HAP-1 (cell line): ENCODE measurements around the gene PLA2G12B.
"Not testable (repeated sequence)": the region's sequence is repeated elsewhere in the genome, so short reads cannot be mapped to it uniquely, and the experiment has no call there.

Experiments
- DNase-seq, 2 experiments: peaks; one replicate each; pipeline ENCODE4 v3.0.0-alpha.2; 2016 to 2020; ENCODE audit warnings: low spot score in 2 of 2
- H3K27me3 ChIP-seq: fragments of 250-450 bp; sonication (Bioruptor Pico); 2 replicates; pipeline ENCODE4 v1.5.1; 2020; ENCODE audit warnings: low read depth, mild to moderate bottlenecking, moderate library complexity
- H3K36me3 ChIP-seq: fragments of 250-450 bp; sonication (Bioruptor Pico); replicated peaks from 2 replicates; pipeline ENCODE4 v1.5.1; 2020; ENCODE audit warnings: mild to moderate bottlenecking
- H3K4me1 ChIP-seq: fragments of 250-450 bp; sonication (Bioruptor Pico); 2 replicates; pipeline ENCODE4 v1.5.1; 2020; ENCODE audit warnings: mild to moderate bottlenecking
- H3K4me3 ChIP-seq: fragments of 250-450 bp; sonication (Bioruptor Pico); 2 replicates; pipeline ENCODE4 v1.5.1; 2020; ENCODE audit warnings: mild to moderate bottlenecking, moderate library complexity
- H3K9me3 ChIP-seq: fragments of 250-450 bp; sonication (Bioruptor Pico); 2 replicates; pipeline ENCODE4 v1.5.1; 2020; ENCODE audit warnings: mild to moderate bottlenecking, moderate library complexity
- in situ Hi-C: fragments of 300-500 bp; cut with MboI; formaldehyde crosslinking; loops from 3 replicates; pipeline ENCODE4 v1.14.3; 2020; ENCODE audit warnings: low sequenced_read_pairs, inconsistent platforms, mixed read lengths

Gene PLA2G12B

DNA sequence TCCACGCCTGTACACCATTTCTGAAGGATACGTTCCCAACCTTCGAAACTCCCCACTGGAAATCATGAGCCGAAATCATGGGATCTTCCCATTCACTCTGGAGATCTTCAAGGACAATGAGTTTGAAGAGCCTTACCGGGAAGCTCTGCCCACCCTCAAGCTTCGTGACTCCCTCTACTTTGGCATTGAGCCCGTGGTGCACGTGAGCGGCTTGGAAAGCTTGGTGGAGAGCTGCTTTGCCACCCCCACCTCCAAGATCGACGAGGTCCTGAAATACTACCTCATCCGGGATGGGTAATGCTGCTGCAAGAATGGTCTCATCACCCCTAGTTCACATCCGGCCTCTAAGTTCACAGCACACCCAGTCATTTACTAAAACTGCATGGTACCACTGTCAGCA, 30.3 kb downstream of the PLA2G12B start:
- no peak for DNase-seq
- in situ Hi-C loops: no loop called here
- peaks cover 8% of the 10 kb centered on the region; the same call in 1 of the 2 replicates for H3K27me3 ChIP-seq

DNA sequence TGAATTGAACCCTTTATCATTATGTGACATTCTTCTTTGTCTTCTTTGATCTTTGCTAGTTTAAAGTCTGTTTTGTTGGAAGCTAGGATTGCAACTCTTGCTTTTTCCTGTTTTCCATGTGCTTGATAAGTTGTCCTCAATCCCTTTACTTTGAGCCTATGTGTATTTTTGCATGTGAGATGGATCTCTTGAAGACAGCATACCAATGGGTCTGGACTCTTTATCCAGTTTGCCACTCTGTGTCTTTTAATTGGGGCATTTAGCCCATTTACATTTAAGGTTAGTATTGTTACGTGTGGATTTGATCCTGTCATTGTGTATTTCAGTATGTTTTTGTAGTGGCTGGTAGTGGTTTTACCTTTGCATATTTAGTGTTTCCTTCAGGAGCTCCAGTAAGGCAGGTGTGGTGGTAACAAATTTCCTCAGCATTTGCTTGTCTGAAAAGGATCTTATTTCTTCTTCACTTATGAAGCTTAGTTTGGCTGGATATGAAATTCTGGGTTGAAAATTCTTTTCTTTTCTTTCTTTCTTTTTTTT, 33.4 kb downstream of the PLA2G12B start:
- H3K9me3 ChIP-seq, in situ Hi-C loops, DNase-seq, H3K36me3 ChIP-seq, H3K4me1 ChIP-seq, H3K4me3 ChIP-seq: not testable (repeated sequence)
- peaks cover 15% of the 10 kb centered on the region; the same call in 1 of the 2 replicates for H3K27me3 ChIP-seq

More for the DNA sequence above, 30.3 kb downstream of the PLA2G12B start:
- Histone ChIP-seq H3K36me3 (no peaks in the 10 kb centered on the region), H3K4me1 (no peaks in the 10 kb centered on the region), H3K4me3 (no peak overlapping the region), H3K9me3 (peaks cover 6% of the 10 kb centered on the region; the same call in 1 of the 2 replicates)

- in situ Hi-C loops: no loop called here
- peaks cover 6% of the 10 kb centered on the region; the same call in 1 of the 2 replicates for H3K9me3 ChIP-seq
- no peaks in the 10 kb centered on the region for H3K4me1 ChIP-seq
- DNase-seq: no peak
- no peaks in the 10 kb centered on the region for H3K36me3 ChIP-seq
- no peak overlapping the region for H3K4me3 ChIP-seq
- H3K27me3 ChIP-seq: peaks cover 15% of the 10 kb centered on the region; the same call in 1 of the 2 replicates
Measured at GRCh38 chr10:72918352-72918751, 36.3 kb downstream of the PLA2G12B start.

- H3K36me3 ChIP-seq, H3K4me3 ChIP-seq, H3K4me1 ChIP-seq, DNase-seq, H3K9me3 ChIP-seq, in situ Hi-C loops: not testable (repeated sequence)
- peaks cover 15% of the 10 kb centered on the region; the same call in 1 of the 2 replicates for H3K27me3 ChIP-seq
Measured at GRCh38 chr10:72917803-72918332, 36.7 kb downstream of the PLA2G12B start.

GRCh38 chr10:72917201-72917600, 37.4 kb downstream of the PLA2G12B start:
- H3K9me3 ChIP-seq, H3K4me1 ChIP-seq, in situ Hi-C loops, H3K4me3 ChIP-seq, H3K36me3 ChIP-seq, DNase-seq: not testable (repeated sequence)
- H3K27me3 ChIP-seq: peaks cover 15% of the 10 kb centered on the region; the same call in 1 of the 2 replicates

DNA sequence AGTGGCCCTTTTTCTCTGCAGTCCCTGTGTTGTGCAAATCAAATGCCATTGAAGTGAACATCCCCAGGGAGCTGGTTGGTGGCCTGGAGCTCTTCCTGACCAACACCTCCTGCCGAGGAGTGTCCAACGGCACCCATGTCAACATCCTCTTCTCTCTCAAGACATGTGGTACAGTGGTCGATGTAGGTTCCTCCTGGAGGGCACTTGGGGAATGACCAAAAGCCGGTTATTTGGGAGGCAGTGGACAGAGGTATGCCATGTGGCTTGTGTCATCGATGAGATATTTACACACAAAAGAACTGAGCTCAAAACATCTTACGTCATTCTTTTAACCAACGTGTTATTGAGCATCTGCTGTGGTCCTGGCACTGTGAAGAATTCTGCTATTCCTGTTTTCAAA, 41.3 kb downstream of the PLA2G12B start:
- Histone ChIP-seq H3K36me3 (no peaks in the 10 kb centered on the region), H3K27me3 (no peaks in the 10 kb centered on the region), H3K9me3 (no peaks in the 10 kb centered on the region), H3K4me1 (no peaks in the 10 kb centered on the region), H3K4me3 (no peak overlapping the region)
- in situ Hi-C loops: no loop called here
- DNase-seq: no peak

DNA sequence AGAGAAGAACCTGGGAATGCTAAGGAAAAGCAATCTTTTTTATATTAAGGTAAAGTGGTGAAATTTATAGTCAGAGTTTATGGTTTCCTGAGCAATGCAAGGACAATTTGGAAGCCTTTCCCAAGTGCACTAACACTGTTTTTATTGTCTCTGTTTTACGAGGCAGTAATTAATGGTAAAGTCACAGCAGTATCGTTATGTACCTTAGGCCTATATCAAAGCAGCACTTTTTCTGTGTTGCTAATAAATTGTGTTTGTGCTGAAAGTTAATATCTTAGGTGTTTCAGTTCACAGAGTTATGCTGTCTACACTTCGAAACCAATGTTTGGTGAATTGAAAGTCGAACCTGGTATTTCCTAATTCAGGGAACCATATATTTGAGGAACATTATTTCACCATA, 41.9 kb downstream of the PLA2G12B start:
- Histone ChIP-seq H3K4me1 (no peaks in the 10 kb centered on the region), H3K27me3 (no peaks in the 10 kb centered on the region), H3K4me3 (no peak overlapping the region), H3K9me3 (no peaks in the 10 kb centered on the region), H3K36me3 (no peaks in the 10 kb centered on the region)
- in situ Hi-C loops: no loop called here
- no peak for DNase-seq

DNA sequence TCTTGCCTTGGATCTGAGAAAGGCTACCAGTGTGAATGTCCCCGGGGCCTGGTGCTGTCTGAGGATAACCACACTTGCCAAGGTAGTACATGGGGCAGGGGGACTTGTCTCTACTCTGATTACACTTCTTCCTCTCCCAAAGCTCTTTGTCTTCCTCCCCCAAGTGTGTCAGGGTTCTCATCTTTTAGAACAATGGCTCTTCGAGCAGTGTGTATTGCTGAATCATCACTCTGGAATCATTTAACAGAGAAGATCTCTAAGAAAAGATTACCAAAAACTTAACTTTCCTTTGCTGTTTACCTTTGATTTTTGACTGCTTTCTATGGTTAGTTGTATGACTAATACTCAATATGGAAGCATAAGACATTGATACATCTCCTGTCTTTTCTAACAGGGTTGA, 42.8 kb downstream of the PLA2G12B start:
- Histone ChIP-seq H3K36me3 (no peaks in the 10 kb centered on the region), H3K4me3 (no peak overlapping the region), H3K9me3 (no peaks in the 10 kb centered on the region), H3K4me1 (no peaks in the 10 kb centered on the region), H3K27me3 (no peaks in the 10 kb centered on the region)
- DNase-seq: no peak
- in situ Hi-C loops: no loop called here

DNA sequence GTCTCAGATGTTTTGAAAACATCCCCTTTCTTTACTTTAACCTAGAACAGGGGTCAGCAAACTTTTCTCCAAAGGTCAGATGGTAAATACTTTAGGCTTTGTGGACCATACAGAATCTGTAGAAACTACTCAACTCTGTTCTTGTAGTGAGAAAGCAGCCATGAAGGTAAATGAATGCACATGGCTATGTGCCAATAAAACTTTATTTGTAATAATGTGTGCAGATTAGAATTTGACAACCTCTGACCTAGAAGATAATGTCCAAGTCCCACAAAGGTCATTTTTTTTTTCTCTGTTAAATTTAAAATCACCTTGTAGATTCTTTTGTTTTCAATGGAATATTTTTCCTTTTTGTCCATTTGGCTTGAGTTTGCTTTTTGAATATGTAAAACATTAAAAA, 43.9 kb downstream of the PLA2G12B start:
- in situ Hi-C loops: no loop called here
- H3K4me3 ChIP-seq: no peak overlapping the region
- H3K9me3 ChIP-seq: no peaks in the 10 kb centered on the region
- DNase-seq: no peak
- no peaks in the 10 kb centered on the region for H3K36me3 ChIP-seq
- H3K27me3 ChIP-seq: no peaks in the 10 kb centered on the region
- no peaks in the 10 kb centered on the region for H3K4me1 ChIP-seq

DNA sequence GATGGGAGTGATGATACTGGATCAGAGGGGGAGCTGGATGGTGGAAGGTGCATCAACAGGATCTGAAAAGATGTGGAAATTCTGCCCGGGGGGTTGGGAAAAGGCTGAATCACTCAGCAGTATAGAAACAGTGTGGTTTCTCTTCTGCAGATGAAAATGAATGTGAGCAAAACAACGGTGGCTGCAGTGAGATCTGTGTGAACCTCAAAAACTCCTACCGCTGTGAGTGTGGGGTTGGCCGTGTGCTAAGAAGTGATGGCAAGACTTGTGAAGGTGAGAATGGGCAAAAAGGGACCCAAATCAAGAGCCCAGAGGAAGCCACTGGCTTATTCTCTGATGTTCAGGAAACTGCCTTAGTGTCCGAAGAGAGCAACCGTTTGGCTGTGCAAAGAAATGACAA, 48.2 kb downstream of the PLA2G12B start:
- in situ Hi-C loops: no loop called here
- H3K36me3 ChIP-seq: no peaks in the 10 kb centered on the region
- DNase-seq: no peak

DNA sequence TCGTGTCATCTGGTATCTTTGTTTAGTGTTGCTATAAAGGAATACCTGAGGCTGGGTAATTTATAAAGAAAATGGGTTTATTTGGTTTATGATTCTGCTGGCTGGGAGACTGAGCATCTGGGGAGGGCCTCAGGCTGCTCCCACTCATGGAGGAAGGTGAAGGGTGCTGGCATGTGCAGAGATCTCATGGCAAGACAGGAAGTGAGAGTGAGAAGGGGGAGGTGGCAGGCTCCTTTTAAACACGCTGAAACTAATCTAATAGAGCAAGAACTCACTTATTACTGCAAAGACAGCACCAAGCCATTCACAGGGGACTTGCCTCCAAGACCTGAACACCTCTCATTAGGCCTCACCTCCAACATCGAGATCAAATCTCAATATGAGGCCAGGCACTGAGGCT, 49.8 kb downstream of the PLA2G12B start:
- DNase-seq: no peak
- in situ Hi-C loops: no loop called here
- Histone ChIP-seq H3K9me3 (no peaks in the 10 kb centered on the region; the same call in 1 of the 2 replicates), H3K27me3 (no peaks in the 10 kb centered on the region), H3K4me1 (peaks cover 4% of the 10 kb centered on the region; the same call in 1 of the 2 replicates), H3K4me3 (no peak overlapping the region), H3K36me3 (no peaks in the 10 kb centered on the region)

More for the DNA sequence above, 48.2 kb downstream of the PLA2G12B start:
- no peaks in the 10 kb centered on the region; the same call in 1 of the 2 replicates for H3K9me3 ChIP-seq
- H3K27me3 ChIP-seq: no peaks in the 10 kb centered on the region
- no peak overlapping the region for H3K4me3 ChIP-seq
- peaks cover 4% of the 10 kb centered on the region; the same call in 1 of the 2 replicates for H3K4me1 ChIP-seq

DNA sequence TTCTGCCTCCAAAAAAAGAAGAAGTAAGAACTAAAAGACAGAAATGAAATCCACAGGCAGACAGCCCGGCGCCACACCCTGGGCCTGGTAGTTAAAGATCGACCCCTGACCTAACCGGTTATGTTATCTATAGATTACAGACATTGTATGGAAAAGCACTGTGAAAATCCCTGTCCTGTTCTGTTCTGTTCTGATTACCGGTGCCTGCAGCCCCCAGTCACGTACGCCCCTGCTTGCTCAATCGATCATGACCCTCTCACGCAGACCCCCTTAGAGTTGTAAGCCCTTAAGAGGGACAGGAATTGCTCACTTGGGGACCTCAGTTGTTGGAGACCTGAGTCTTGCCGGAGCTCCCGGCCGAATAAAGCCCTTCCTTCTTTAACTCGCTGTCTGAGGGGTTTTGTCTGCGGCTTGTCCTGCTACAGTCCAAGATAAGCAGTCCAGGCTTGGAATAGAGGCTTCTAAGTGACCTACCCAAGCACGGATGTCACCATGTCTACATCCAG, 50.6 kb downstream of the PLA2G12B start:
- H3K4me1 ChIP-seq, DNase-seq, H3K9me3 ChIP-seq, H3K27me3 ChIP-seq, H3K36me3 ChIP-seq, in situ Hi-C loops, H3K4me3 ChIP-seq: not testable (repeated sequence)

- DNase-seq: no peak
- Histone ChIP-seq H3K4me3 (no peak overlapping the region), H3K4me1 (peaks cover 4% of the 10 kb centered on the region; the same call in 1 of the 2 replicates), H3K9me3 (no peaks in the 10 kb centered on the region; the same call in 1 of the 2 replicates), H3K36me3 (no peaks in the 10 kb centered on the region), H3K27me3 (peaks cover 13% of the 10 kb centered on the region)
- in situ Hi-C loops: no loop called here
Measured at GRCh38 chr10:72899545-72899944, 55.1 kb downstream of the PLA2G12B start.

DNA sequence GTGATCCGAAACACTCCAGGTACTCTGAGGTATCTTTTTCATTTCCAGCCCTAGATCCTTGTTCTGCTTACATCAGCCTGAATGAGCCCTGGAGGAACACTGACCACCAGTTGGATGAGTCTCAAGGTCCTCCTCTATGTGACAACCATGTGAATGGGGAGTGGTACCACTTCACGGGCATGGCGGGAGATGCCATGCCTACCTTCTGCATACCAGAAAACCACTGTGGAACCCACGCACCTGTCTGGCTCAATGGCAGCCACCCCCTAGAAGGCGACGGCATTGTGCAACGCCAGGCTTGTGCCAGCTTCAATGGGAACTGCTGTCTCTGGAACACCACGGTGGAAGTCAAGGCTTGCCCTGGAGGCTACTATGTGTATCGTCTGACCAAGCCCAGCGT, 56.0 kb downstream of the PLA2G12B start:
- in situ Hi-C loops: no loop called here
- peaks cover 4% of the 10 kb centered on the region; the same call in 1 of the 2 replicates for H3K4me1 ChIP-seq
- H3K4me3 ChIP-seq: no peak overlapping the region
- no peaks in the 10 kb centered on the region; the same call in 1 of the 2 replicates for H3K9me3 ChIP-seq
- no peaks in the 10 kb centered on the region for H3K36me3 ChIP-seq
- peaks cover 13% of the 10 kb centered on the region for H3K27me3 ChIP-seq
- DNase-seq: no peak
